ENCODE data around the gene VPS13D. TPM values are rescaled to one million over a fixed set of nuclear protein-coding genes. Genes with fewer than 3 reads are reported as not detected.

Gene VPS13D
- polyA plus RNA-seq, 1 of the 3 experiments (the other 2 are of a cell fraction), result 15.0 TPM

DNA sequence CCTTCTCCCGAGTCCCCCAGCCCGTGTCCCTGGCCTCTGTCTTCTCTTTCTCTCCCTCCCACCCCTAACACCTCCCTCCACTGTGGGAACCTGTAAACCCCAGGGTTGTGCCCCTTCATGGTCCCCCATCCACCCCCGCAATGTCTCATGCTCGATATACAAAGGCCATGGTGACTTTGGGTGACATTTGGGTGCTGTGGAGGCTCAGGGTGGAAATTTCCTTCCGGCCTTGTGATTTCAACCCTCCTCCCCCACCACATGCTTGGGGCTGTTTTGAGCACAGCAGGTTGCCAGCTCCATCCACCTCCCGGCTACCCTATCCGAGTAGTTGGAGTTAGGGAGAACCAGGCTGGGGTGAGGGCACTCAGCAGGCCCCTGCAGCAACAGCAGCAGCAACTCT, 25.7 kb upstream of the VPS13D start:
- no peak overlapping the region for H3K9ac ChIP-seq
- no peaks in the 10 kb centered on the region for H3K9me3 ChIP-seq
- ChIA-PET POLR2A (no interaction called here), CTCF (interaction anchor here (8.8 kb wide), 1 partner anchor 80 kb away, joined by 137 read pairs; no protein-coding TSS in a partner anchor)
- no peaks in the 10 kb centered on the region for H3F3A ChIP-seq (replicated peaks; ENCODE audit: insufficient read depth)
- TF ChIP-seq, protein P1, sequence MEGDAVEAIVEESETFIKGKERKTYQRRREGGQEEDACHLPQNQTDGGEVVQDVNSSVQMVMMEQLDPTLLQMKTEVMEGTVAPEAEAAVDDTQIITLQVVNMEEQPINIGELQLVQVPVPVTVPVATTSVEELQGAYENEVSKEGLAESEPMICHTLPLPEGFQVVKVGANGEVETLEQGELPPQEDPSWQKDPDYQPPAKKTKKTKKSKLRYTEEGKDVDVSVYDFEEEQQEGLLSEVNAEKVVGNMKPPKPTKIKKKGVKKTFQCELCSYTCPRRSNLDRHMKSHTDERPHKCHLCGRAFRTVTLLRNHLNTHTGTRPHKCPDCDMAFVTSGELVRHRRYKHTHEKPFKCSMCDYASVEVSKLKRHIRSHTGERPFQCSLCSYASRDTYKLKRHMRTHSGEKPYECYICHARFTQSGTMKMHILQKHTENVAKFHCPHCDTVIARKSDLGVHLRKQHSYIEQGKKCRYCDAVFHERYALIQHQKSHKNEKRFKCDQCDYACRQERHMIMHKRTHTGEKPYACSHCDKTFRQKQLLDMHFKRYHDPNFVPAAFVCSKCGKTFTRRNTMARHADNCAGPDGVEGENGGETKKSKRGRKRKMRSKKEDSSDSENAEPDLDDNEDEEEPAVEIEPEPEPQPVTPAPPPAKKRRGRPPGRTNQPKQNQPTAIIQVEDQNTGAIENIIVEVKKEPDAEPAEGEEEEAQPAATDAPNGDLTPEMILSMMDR (IDR thresholded peaks at IDR 0.05), result no peak
- TF ChIP-seq FOSL2 (IDR thresholded peaks at IDR 0.05; ENCODE audit: borderline replicate concordance, low read depth) (no peak), RCOR1 (IDR thresholded peaks at IDR 0.05; ENCODE audit: low read length) (no peak), TAF1 (IDR thresholded peaks at IDR 0.05; ENCODE audit: borderline replicate concordance, low read depth, low read length) (no peak), SIN3A (IDR thresholded peaks at IDR 0.05; ENCODE audit: borderline replicate concordance, low read depth, low read length) (no peak), ELF1 (IDR thresholded peaks at IDR 0.05) (no peak), RFX5 (IDR thresholded peaks at IDR 0.05; ENCODE audit: low read length) (no peak), TEAD4 (IDR thresholded peaks at IDR 0.05; ENCODE audit: borderline replicate concordance, insufficient read depth) (no peak), MEF2A (IDR thresholded peaks at IDR 0.05; ENCODE audit: borderline replicate concordance, low read depth) (no peak), TCF12 (IDR thresholded peaks at IDR 0.05) (no peak), NRF1 (IDR thresholded peaks at IDR 0.05; ENCODE audit: low read depth, low read length) (no peak)
- TF ChIP-seq, protein P2, sequence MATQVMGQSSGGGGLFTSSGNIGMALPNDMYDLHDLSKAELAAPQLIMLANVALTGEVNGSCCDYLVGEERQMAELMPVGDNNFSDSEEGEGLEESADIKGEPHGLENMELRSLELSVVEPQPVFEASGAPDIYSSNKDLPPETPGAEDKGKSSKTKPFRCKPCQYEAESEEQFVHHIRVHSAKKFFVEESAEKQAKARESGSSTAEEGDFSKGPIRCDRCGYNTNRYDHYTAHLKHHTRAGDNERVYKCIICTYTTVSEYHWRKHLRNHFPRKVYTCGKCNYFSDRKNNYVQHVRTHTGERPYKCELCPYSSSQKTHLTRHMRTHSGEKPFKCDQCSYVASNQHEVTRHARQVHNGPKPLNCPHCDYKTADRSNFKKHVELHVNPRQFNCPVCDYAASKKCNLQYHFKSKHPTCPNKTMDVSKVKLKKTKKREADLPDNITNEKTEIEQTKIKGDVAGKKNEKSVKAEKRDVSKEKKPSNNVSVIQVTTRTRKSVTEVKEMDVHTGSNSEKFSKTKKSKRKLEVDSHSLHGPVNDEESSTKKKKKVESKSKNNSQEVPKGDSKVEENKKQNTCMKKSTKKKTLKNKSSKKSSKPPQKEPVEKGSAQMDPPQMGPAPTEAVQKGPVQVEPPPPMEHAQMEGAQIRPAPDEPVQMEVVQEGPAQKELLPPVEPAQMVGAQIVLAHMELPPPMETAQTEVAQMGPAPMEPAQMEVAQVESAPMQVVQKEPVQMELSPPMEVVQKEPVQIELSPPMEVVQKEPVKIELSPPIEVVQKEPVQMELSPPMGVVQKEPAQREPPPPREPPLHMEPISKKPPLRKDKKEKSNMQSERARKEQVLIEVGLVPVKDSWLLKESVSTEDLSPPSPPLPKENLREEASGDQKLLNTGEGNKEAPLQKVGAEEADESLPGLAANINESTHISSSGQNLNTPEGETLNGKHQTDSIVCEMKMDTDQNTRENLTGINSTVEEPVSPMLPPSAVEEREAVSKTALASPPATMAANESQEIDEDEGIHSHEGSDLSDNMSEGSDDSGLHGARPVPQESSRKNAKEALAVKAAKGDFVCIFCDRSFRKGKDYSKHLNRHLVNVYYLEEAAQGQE (IDR thresholded peaks at IDR 0.05; ENCODE audit: low read depth, low read length), result no peak
- TF ChIP-seq, protein P3, sequence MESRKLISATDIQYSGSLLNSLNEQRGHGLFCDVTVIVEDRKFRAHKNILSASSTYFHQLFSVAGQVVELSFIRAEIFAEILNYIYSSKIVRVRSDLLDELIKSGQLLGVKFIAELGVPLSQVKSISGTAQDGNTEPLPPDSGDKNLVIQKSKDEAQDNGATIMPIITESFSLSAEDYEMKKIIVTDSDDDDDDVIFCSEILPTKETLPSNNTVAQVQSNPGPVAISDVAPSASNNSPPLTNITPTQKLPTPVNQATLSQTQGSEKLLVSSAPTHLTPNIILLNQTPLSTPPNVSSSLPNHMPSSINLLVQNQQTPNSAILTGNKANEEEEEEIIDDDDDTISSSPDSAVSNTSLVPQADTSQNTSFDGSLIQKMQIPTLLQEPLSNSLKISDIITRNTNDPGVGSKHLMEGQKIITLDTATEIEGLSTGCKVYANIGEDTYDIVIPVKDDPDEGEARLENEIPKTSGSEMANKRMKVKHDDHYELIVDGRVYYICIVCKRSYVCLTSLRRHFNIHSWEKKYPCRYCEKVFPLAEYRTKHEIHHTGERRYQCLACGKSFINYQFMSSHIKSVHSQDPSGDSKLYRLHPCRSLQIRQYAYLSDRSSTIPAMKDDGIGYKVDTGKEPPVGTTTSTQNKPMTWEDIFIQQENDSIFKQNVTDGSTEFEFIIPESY (IDR thresholded peaks at IDR 0.05; ENCODE audit: borderline replicate concordance, low read depth), result no peak
- TF ChIP-seq, protein P4, sequence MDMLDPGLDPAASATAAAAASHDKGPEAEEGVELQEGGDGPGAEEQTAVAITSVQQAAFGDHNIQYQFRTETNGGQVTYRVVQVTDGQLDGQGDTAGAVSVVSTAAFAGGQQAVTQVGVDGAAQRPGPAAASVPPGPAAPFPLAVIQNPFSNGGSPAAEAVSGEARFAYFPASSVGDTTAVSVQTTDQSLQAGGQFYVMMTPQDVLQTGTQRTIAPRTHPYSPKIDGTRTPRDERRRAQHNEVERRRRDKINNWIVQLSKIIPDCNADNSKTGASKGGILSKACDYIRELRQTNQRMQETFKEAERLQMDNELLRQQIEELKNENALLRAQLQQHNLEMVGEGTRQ (IDR thresholded peaks at IDR 0.05; ENCODE audit: borderline replicate concordance, low read depth, low read length), result no peak
- H3K79me2 ChIP-seq (ENCODE audit: insufficient read depth), result no peaks in the 10 kb centered on the region
- WGBS (ENCODE audit: low lambda C conversion rate), result 85% methylated on average over 7 of the region's 7 CpGs
- H3K27me3 ChIP-seq (ENCODE audit: insufficient read depth), result no peaks in the 10 kb centered on the region; the same call in 1 of the 2 replicates
- H4K20me1 ChIP-seq (ENCODE audit: insufficient read depth), result no peaks in the 10 kb centered on the region
- no peak overlapping the region for H2AFZ ChIP-seq (ENCODE audit: low read depth)
- H3K4me2 ChIP-seq, result no peak overlapping the region
- no peaks in the 10 kb centered on the region for H3K9me2 ChIP-seq
- no peak for DNase-seq
- peaks cover 0 to 4% of the 10 kb centered on the region in 2 experiments; a peak in 1 of 4 replicates for H3K4me1 ChIP-seq (ENCODE audit: control insufficient read depth in 1 of 2, insufficient read depth in 2 of 2, low read depth in 1 of 2, low read length in 1 of 2)
- no peaks in the 10 kb centered on the region for H3K36me3 ChIP-seq (replicated peaks in 1 of 2; ENCODE audit: control insufficient read depth in 1 of 2, insufficient read depth in 2 of 2, low read length in 1 of 2)
- H3K4me3 ChIP-seq (ENCODE audit: low read depth in 2 of 2, low read length in 1 of 2), result no peak overlapping the region
- no peak overlapping the region for H3K27ac ChIP-seq (ENCODE audit: low read depth in 2 of 2, low read length in 1 of 2)

Measured in SK-N-SH (cell line).